Right cardiac atrium (tissue), 5 donors: ENCODE results near the gene RNF212. TPM values are rescaled to one million over a fixed set of nuclear protein-coding genes. Genes with fewer than 3 reads are reported as not detected.

ENCODE experiments used
- ATAC-seq, 2 donors: fragments of 200-7000 bp; cut with Tn5 transposase; one replicate each; pipeline versions ENCODE4 v1.8.0 to v1.9.1; 2020; ENCODE audit warnings: moderate library complexity in 2 of 2, mild to moderate bottlenecking in 1 of 2
- DNase-seq, 3 donors: peaks; one replicate each; pipeline ENCODE4 v3.0.0-alpha.2; 2020
- H3K27ac ChIP-seq: one replicate; pipeline ENCODE4 v1.5.1; 2013; ENCODE audit warnings: mild to moderate bottlenecking, low read length, control low read depth, moderate library complexity
- H3K27me3 ChIP-seq: one replicate; pipeline ENCODE4 v1.6.1; 2013; ENCODE audit not compliant: control insufficient read depth, insufficient read depth
- H3K4me1 ChIP-seq: one replicate; pipeline ENCODE4 v1.6.1; 2013; ENCODE audit warnings: low read length; ENCODE audit not compliant: control insufficient read depth, insufficient read depth
- H3K4me3 ChIP-seq: one replicate; pipeline ENCODE4 v1.5.1; 2013; ENCODE audit warnings: low read length, control low read depth
- H3K9me3 ChIP-seq: one replicate; pipeline ENCODE4 v1.6.1; 2013; ENCODE audit warnings: low read length; ENCODE audit not compliant: control insufficient read depth
- WGBS: extraction: QIAGEN DNeasy Blood & Tissue Kit; methylation state at CpG from one replicate; pipeline ENCODE4 v1.1.7; 2013; 5-methylcytosine and 5-hydroxymethylcytosine counted together
- intact Hi-C, 4 donors: fragments of 100-400 bp; cut with DNase I; formaldehyde crosslinking; loops; one replicate each; pipeline versions ENCODE4 v1.11.0 to v1.14.0; 2022 to 2023
- polyA plus RNA-seq: library from polyadenylated mRNA; stranded (reverse); fragments of 200-250 nt; gene quantifications from one replicate; pipeline ENCODE4 v1.2.3, GENCODE V29; 2013
- total RNA-seq, 4 donors: library from RNA; stranded (reverse); fragmentation: NEBNext Ultra II Directional; extraction: Animal tissue kit (Norgen Biotek cat#: 25700); gene quantifications; one replicate each; pipeline ENCODE4 v1.2.1, GENCODE V29; 2021
- donor health status: healthy with polysubstance abuse.
- donor health status: DM: no; HTN: yes; CAD: no.
- donor health status: DM: no; HTN: no; CAD: no.
- donor health status: DM: no; HTN: yes; CAD: no; lungs with severe emphysema.
- donor health status: DM: yes; HTN: yes; CAD: no.

Gene RNF212
- total and polyA plus RNA-seq, 5 donors: 0.59 to 2.4 (median 1.6) TPM

DNA sequence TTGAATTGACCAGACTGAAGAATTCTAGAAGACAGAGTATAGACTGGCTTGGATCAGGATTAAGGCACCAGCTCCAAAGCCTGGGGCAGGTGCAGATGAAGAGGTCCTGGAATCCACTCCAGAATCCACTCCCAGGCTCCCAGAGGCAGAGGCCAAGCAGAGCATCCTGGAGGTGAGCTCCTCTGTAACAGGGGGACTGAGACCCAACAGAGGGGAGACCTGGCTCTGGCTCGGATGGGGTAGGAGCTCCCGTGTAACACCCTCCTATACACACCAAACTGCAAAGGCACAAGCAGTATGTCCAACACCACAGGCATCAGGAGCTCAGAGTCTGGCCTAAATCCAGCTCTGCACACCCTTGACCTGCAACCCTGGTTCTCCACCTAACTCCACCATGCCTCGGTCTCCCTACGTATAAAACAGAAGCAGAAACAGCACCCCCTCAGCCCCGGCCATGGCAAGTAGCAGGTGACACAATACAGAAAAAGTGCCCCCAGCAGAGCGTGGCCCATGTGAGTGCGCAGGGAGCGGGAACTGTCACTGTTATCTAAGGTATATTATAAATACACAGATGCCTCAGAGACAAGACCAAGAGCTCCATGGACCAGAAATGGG, 14.9 kb downstream of the RNF212 start:
- intact Hi-C loops: no loop called here
- Histone ChIP-seq H3K9me3 (no peaks in the 10 kb centered on the region), H3K4me3 (no peak overlapping the region), H3K27ac (no peak overlapping the region), H3K4me1 (no peaks in the 10 kb centered on the region), H3K27me3 (no peaks in the 10 kb centered on the region)
- DNase-seq (no peak), ATAC-seq (peak in 1 of 2 donors; percentile 22)
- WGBS: 89% methylated on average over 8 of the region's 8 CpGs

DNA sequence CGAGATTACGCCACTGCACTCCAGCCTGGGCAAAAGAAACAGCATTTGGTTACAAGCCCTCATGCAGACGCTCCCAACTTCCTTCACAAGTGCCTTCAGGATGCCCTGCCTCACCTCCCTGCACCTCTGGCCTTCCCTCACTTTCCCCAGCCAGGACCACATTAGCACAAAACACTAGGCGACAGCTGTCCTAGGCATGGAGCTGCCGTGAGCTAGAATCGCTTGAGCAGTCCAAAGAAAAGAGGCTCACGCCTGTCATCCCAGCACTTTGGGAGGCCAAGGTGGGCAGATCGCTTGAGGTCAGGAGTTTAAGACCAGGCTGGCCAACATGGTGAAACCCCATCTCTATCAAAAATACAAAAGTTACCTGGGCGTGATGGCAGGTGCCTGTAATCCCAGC, 15.8 kb downstream of the RNF212 start:
- 88% methylated on average over 9 of the region's 9 CpGs for WGBS
- no peak overlapping the region for H3K4me3 ChIP-seq
- intact Hi-C loops: no loop called here

DNA sequence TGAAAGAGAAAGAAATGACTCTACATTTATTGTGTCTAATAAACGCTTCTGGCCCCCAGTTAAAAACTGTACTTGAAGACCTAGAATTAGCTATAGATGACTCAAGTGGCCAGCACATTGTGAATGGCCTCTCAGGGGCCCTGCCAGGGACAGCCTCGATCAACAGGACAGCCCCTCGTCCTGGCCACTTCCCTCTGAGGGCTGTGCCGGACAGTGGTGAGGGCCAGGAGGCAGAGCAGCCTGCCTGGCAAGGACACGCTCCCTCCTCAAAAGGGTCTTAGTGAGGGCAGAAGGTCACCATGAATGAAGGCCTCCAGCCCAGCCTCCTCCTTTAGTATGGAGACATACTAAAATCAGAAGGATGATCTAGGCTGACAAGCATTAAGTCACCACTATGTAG, 16.5 kb downstream of the RNF212 start:
- DNase-seq (no peak), ATAC-seq (no peak)
- H3K4me1 ChIP-seq: no peaks in the 10 kb centered on the region
- H3K9me3 ChIP-seq: no peaks in the 10 kb centered on the region
- H3K27ac ChIP-seq: no peak overlapping the region
- no peaks in the 10 kb centered on the region for H3K27me3 ChIP-seq
- H3K4me3 ChIP-seq: no peak overlapping the region
- WGBS: 81% methylated on average over 5 of the region's 5 CpGs
- intact Hi-C loops: no loop called here

More for the DNA sequence above, 15.8 kb downstream of the RNF212 start:
- H3K9me3 ChIP-seq: no peaks in the 10 kb centered on the region
- DNase-seq (no peak), ATAC-seq (no peak)
- no peak overlapping the region for H3K27ac ChIP-seq
- H3K27me3 ChIP-seq: no peaks in the 10 kb centered on the region
- no peaks in the 10 kb centered on the region for H3K4me1 ChIP-seq

DNA sequence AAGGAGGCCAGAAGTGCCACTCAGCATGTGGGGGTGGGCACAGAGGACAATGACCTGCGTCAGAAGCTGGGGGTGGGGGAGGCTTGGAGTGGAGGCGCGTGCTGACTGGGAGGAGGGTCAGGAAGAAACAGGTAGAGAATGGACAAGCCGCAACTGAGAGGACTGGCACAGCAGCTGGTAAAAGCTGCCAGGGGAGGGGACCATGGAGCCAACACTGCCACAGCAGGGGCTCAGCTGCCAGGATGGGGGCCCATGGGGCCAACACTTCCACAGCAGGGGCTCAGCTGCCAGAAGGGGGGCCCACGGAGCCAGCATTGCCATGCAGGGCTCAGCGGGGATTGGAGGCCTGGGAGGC, 19.1 kb downstream of the RNF212 start:
- Histone ChIP-seq H3K4me1 (no peaks in the 10 kb centered on the region), H3K4me3 (no peak overlapping the region), H3K9me3 (no peaks in the 10 kb centered on the region), H3K27ac (no peak overlapping the region), H3K27me3 (no peaks in the 10 kb centered on the region)
- intact Hi-C loops: no loop called here
- DNase-seq (no peak), ATAC-seq (no peak)
- 66% methylated on average over 6 of the region's 6 CpGs for WGBS

DNA sequence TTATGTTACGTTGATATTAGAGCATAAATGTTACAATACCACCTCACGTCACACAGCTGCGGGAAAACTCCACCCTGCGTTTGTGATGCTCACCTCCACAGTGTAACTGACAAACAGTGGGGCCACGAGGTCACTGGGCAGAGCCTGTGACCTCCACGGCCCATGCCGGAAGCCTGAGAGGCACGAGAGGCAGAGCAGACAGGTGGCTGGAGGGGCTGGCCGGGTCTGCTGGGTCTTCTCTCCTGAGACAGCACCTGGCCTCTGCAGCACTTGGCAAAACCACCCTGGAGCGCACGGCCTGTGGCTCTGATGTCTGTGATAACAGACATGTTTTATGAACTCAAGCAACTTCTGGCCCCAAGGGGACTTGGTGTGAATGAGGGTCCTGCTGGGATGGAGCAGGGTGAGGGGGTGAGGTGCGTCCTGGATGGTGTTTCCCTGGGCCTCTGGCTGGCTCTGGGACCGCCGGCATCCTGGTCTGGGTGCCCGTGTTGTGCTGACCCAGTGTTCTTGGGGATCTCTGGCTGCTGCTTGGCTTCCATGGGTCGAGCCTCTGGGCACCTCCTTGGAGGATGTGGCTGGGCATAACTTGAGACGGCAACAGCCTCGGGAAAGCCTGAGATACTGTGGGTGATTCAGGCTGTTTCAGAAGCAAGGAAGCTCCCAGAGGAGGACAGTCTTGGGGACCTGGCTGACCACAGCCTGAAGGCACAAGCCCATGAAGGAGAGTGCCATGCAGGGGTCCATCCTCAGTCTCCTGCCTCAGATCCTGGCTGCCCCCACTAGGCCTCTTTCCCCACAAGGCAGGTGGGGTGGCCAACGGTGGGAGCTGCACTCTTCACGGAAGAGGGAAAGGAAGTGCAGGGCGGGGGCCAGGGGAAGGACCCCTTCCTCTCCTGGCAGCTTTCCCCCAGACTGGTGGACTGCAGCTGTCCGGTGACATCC, 19.7 kb downstream of the RNF212 start:
- intact Hi-C loops: no loop called here
- no peak overlapping the region for H3K4me3 ChIP-seq
- ATAC-seq (no peak), DNase-seq (no peak)
- H3K4me1 ChIP-seq: no peaks in the 10 kb centered on the region
- WGBS: 72% methylated on average over 22 of the region's 22 CpGs
- H3K27ac ChIP-seq: no peak overlapping the region
- H3K27me3 ChIP-seq: no peaks in the 10 kb centered on the region
- H3K9me3 ChIP-seq: no peaks in the 10 kb centered on the region

DNA sequence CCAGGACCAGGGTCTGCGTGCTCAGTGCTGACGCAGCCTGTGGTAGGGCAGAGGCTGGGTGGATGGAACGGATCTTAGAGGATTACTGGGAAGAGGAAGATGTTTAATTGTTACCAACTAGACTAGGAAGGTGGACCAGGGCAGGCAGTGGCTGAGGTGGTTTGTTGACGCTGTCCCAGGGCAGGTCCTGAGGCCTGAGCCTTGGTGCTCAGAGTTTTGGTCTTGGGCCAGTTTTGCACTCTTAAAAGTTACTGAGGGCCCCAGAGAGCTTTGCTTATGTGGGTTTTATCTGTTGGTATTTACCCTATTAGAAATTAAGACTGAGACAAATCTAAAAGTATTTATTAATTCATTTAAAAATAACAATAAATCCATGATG, 20.4 kb downstream of the RNF212 start:
- Histone ChIP-seq H3K9me3 (no peaks in the 10 kb centered on the region), H3K4me3 (no peak overlapping the region), H3K27ac (no peak overlapping the region), H3K4me1 (no peaks in the 10 kb centered on the region), H3K27me3 (no peaks in the 10 kb centered on the region)
- 79% methylated on average over 2 of the region's 4 CpGs for WGBS
- intact Hi-C loops: no loop called here
- no peak for DNase-seq
- no peak for ATAC-seq

DNA sequence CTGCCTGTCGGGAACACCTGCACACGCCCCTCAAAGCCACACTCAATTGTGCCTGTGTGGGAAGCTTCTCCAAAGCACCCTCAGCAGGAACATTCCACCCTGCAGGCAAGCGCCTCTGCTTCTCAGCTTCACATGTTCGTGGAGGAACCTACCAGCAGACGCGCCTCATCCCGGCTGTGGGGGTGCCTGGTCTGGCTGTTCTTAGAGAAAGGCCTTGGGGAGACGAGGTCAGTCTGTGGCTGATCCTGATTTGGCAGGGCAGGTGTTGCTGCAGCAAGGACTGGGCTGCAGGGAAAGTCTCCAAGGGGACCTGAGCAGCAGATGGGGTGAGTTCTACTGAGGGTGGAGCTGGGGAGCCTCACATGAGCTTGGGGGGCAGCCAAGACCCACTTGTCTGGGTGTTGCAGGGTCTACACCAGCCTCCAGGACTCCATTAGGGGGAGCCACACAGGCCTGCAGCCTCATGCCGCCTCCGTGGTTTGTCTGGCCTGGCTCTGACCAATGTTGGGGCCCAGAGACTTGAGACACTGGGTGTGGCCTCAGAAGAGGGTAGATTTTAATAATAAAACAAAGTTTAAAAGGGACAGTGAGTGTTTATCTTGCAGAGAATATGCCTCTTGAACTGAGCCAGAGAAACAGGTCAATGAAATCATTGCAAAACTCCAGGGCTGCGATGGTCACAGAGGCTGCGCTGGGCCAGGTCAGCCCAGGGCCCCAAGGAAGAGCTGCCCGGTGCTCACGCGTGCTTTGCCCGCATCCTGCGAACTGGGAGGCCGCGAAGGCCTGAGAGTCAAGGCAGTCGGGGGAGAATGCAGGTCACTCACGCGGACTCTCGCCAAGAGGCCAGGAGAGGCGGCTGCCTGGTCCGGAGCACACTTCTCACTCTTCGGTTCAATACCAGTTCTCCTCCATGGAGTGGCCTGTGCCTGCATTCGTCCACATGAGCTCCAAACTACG, 21.1 kb downstream of the RNF212 start:
- ATAC-seq: peak in 1 of 2 donors; percentile 26
- intact Hi-C loops: no loop called here
- DNase-seq: no peak
- H3K9me3 ChIP-seq: no peaks in the 10 kb centered on the region
- 83% methylated on average over 28 of the region's 28 CpGs for WGBS
- no peaks in the 10 kb centered on the region for H3K27me3 ChIP-seq
- no peaks in the 10 kb centered on the region for H3K4me1 ChIP-seq
- no peak overlapping the region for H3K4me3 ChIP-seq
- H3K27ac ChIP-seq: no peak overlapping the region

DNA sequence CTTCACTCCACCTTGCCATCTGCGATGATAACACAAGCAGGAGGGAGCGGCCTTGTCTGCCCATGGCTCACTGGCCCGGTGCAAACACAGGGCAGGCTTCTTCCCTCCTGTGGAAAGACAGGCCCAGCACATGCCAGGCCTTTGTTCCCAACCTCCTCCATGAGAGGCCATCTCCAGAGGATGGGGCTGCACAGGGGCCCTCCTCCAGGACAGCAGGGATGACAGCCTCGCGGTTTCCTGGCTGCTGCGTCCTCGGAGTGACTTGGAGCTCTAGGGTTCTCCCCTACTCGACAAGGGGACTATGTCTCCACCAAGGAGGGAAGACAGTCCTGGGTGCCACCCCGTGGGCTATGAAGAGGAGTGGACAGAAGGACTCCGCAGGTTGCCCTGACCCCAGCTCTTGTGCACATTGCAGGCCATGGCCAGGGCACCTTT, 21.8 kb downstream of the RNF212 start:
- no peak overlapping the region for H3K27ac ChIP-seq
- intact Hi-C loops: no loop called here
- no peaks in the 10 kb centered on the region for H3K4me1 ChIP-seq
- no peak for DNase-seq
- no peak overlapping the region for H3K4me3 ChIP-seq
- 83% methylated on average over 10 of the region's 10 CpGs for WGBS
- no peaks in the 10 kb centered on the region for H3K27me3 ChIP-seq
- no peak for ATAC-seq
- H3K9me3 ChIP-seq: no peaks in the 10 kb centered on the region

DNA sequence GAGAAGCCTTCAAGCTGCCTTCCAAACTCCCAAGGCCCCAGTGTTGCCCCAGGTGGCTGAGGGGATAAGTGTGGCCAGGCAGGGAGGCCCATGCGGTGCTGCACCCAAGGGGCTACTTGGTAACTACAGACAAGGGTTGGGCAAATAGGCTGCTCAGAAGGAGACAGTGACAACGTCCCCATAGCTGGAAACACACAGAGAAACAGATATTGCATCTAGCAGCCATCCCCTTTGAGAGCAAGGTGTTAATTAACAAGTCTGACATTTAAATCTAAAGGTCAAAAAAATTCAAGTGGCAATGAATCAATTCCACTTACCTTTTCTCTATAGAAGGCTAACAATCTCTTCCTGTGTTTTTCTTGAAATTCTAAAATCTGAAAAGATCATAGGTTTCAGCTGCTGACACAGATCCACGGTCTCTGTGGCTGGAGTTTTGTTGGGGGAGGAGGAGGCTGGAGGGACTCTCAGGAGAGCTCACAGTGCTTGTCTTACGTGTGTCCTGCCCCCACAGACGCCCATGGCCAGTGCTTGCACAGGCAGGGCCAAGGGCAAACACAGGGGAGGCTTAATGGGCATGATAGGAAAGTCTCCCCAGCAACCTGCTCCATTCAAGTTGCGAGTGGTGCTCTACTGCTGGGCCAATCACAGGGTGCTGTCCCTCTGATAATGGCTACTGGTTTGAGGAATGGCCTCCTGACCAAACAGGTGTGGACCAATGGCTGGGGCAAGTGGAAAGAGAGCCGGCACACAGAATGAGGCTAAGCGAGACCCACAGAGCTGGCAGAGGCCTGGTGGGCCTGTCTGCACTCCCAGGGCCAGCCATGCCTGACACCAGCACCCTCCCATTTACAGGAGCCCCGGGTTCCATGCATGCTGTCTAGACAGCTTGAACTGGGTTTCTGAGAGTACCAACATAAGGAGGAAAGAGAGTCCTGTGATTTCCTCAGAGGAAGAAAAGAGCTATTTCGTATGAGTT, 22.6 kb downstream of the RNF212 start:
- Histone ChIP-seq H3K27me3 (no peaks in the 10 kb centered on the region), H3K4me1 (no peaks in the 10 kb centered on the region), H3K9me3 (no peaks in the 10 kb centered on the region), H3K27ac (no peak overlapping the region), H3K4me3 (no peak overlapping the region)
- intact Hi-C loops: no loop called here
- no peak for DNase-seq
- no peak for ATAC-seq
- WGBS: 82% methylated on average over 10 of the region's 10 CpGs

DNA sequence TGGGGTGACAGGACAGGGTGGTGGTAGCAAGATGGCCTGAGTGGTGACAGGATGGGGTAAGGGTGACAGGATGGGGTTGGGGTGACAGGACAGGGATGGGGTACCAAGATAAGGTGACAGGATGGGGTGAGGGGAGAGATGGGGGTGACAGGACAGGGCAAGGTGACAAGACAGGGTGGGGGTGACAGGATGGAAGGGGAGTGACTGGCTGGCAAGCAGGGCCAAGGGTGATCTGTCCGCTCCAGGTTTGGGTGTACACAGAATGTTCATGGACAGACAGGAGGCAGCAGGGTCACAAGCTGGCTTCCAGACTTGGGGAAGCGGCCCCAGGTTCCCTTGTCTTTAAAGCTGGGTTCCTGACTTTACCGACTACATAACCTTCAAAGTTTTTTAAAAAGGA, 23.3 kb downstream of the RNF212 start:
- 94% methylated on average over 3 of the region's 3 CpGs for WGBS
- Histone ChIP-seq H3K27ac (no peak overlapping the region), H3K4me3 (no peak overlapping the region), H3K4me1 (no peaks in the 10 kb centered on the region), H3K27me3 (no peaks in the 10 kb centered on the region), H3K9me3 (no peaks in the 10 kb centered on the region)
- ATAC-seq (no peak), DNase-seq (no peak)
- intact Hi-C loops: no loop called here
